HG03469 (cell line): ENCODE results near the gene PSMA2.

Experiments
- ATAC-seq: cut with Tn5 transposase; IDR thresholded peaks from one replicate; pipeline ENCODE4 v1.9.1; 2021; ENCODE audit warnings: mild to moderate bottlenecking, moderate library complexity, moderate number of reproducible peaks; ENCODE audit not compliant: unreplicated experiment

PSMA2 gene

DNA sequence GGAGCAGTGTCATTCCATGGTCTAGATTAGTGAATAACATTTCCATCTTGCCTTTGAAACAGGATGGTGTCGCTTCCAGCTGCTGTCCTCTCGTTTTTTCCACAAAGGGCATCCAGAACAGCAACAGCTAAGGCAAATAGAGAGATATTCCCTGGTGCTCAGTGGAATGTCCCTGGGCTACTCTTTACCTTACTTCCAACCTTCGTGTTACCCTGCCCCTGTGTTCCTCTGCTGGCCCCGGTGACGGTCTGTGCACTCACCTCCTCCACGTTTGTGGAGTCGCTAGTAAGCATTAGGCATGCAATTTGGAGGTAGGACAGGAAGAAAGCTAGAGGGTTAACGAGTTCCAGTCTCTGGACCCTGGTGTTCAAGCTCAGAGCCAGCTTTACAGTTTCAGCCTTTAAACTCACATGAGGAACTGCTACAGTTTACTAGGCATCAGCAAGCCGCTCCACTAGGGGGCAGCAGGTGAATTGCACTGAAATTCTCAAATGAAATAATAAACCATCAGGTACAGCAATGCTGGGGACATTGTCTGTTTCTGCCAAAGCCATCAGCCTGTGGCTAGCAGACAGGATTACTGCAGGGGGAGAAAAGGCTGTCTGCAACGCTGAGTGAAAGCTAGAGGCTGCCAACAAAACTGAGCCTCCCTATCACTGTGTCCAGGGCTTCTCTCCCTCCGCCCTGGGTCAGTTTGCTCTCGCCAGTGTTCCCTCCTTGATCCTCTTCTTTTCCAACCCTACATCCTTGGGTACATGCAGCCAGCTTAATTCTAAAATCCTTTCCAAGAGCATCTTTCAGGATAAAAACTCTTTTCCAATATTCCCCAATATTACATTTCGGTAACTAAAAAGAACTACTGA, 9.2 kb upstream of the PSMA2 start:
- ATAC-seq: no peak

DNA sequence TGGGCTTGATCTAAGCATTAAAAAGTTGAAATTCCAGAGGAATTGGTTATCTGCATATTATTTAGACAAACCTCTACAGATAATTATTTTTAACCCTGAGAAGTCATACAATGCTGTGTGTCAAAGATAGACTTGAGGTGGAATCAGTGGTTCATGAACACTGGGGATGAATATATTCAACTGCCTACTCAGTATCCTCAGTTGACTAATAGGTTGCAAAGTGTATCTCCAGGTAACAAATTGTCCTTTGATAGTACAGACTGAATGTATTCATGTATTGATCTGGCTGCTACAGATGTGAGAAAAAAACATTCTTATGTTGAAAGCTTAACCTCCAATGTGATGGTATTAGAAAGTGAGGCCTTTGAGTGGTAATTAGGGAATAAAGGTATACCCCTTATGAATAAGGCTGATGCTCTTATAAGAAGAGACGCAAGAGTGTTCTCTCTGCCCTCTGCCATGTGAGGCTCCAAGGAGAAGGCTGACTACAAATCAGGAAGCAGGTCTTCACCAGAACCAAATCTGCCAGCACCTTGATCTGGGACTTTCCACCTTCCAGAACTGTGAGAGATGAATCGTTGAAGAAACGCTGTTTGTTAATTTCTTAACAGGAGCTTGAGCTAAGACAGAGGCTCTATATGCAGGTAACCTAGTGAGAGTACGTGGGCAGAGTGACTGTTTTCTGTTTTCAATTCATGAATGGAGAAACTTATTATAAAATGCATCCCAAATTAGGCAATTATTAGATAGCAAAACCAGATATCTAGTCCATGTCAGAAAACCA, 7.7 kb upstream of the PSMA2 start:
- ATAC-seq: no peak

DNA sequence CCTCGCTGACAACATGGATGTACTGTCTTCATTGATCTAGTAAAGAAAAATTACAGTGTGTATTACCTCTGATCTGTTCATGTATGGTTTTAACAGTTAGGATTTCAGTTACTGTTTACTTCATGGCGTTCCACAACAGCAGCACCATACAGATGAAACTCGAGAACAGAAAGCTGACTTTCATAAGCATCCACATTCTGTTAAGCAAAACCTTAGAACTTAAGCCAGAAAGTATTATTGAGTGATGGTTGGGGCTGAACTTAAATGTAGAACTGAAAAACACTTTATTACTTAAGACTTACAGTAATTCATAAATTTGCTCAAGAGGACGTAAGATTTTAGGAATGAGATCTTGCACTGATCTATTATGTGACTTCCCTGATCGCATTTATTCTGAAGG, 3.9 kb upstream of the PSMA2 start:
- ATAC-seq: no peak

DNA sequence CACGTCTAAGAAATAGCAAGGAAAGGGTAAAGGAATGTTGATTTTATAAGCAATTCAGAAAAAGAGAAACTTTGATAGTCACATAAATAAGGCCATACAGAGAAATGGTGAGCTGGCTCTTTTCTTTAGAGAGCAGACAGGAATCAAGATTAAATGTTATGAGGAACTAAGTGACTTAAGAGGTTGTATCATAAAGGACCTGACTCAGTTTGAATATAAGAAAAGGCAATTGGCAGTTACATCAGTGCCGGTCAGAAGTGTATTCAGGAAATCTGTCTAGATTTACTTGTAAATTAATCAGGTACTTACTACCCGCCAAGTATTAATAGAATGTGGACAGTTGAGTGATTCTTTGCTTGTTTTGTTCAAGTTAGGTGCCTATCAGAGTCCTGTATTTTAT, 2.3 kb upstream of the PSMA2 start:
- no peak for ATAC-seq

DNA sequence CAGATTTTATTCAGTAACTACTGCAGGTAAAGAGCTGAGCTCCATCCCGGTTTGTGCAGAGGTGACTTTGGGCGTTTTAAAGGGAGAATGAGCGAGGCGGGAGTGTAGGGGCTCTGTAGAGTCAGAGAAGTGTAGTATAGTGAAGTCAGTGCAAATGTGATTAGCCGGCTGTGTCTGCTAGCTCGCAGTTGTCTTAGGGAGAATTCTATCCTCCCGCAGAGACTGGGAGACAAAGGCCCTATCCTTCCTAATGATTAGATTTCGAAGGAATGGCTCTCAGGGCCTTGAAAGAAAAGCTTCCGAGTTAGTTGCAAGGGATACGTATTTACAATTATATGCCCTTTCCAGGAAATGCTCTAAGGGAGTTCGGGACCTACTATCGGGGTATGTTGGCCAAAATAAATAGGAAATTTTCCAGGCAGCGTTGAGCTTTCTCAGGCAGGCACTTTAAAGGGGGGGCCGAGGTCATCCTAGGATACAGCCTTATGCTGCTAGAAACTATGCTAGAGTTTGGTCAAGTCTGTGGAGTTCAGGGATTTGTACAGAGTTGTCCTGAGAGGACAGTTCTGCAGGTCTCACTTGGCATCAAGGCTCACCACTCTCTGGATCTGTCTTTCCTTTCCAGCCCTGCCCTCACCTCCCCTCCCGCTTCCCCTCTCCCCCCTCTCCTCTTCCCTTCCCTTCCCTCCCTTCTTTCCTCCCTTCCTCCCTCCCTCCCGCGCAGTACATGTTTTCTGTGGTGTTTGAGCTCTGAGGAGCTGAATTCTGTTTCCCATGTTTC, 1.0 kb upstream of the PSMA2 start:
- ATAC-seq: no peak

DNA sequence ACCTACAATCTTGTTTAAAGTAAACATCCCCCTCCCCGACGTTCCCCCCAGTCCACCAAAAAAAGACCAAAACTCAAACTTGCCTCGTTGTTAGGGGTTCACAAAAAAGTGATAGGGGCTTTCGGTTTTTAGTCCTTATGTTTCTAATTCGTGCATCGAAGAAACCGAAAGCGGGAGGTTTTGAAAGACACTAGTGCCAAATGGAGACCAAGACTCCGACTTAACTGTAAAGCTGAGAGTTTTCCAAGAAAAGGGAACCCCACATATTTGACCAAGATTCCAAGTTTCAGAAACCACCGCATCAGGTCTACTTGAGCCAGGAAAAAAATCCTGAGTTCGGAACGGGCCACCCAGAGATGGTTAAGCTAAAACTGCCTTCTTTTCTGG, 534 bp downstream of the PSMA2 start:
- no peak for ATAC-seq

DNA sequence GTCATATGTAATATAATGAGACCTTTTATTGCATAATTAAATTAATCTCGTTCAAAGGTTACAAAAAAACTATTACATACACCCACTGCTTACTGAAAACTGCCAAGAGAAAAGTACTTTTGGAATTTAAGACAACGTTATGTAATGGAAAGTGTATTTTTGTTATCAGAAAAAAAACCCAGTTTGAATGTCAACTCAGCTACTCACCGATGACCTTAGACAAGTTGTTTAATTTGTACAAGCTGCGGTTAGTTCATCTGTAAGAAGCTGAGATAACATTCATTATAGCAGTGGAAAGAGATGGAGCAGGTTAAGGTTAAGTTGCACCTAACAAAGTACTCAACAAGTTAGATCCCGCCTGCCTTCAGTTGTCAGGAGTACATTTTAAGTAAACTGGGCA, 1.1 kb downstream of the PSMA2 start:
- ATAC-seq: no peak

DNA sequence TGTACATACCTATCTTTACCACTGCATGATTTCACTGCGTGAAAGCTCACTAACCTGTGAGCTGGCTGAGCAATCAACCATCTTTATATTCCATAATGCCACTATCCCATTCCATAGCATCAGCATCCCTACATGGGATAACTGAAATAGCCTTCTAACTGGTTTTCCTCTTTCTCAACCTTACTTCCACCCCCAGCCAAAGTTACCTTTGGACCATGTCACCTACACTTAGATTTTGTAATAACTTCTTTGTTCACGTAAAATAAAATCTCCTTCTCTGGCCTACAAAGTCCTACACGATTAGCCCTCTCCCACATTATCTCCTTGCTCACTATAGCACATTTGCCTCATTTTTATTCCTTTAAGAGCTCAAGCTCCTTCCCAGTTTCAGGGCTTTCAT, 2.5 kb downstream of the PSMA2 start:
- ATAC-seq: no peak

DNA sequence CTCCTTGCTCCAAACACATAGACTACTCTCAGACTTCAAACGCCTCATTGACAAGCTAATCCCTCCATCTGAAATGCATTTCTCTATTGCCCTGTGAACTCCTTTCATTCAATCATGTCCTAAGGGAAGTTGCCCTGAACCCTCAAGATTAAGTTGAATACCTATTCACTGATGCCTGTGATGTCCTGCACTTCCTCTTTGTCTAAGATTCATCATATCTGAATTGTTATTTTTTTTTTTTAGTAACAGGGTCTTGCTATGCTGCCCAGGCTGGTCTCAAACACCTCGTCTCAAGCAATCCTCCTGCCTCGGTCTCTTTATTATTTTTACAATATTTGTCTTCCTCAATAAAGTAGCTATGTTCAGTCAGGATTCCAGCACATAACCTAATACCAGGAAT, 3.2 kb downstream of the PSMA2 start:
- no peak for ATAC-seq

DNA sequence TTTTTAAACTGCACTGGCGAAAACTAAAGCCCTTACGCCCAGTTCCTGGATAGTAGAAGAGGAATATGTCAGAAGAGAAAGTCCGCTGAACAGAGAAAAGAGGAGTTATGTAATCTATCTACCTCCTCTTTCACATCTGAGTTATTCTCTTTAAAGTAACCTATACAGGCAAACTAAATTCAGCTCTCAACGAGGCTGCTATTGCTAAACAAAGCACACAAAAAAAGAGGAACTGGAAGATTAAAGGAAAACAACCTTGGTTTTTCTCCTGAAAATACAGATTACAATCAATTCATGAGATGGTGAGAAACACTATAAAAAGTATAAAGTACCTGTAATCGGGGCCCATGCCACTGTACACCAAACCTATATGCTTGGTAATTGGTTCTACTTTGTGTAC, 5.8 kb downstream of the PSMA2 start:
- no peak for ATAC-seq

DNA sequence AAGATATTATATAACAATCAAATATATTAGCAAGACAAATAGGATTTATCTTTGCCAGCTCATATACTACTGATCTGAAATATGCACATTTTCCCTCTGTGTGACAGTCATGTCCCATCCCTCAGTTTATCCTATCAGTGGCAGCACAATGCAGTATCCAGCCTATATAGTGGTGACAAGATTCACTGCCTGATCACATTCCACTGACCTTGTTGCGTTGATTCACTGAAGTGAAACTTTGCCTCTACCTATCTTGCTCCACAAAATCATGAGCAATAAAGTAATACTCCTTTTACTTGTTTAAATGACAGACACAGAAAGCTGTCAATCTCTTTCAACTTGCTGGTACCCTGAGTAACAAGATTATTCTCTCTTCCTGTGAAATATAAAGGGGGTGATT, 6.3 kb downstream of the PSMA2 start:
- no peak for ATAC-seq

DNA sequence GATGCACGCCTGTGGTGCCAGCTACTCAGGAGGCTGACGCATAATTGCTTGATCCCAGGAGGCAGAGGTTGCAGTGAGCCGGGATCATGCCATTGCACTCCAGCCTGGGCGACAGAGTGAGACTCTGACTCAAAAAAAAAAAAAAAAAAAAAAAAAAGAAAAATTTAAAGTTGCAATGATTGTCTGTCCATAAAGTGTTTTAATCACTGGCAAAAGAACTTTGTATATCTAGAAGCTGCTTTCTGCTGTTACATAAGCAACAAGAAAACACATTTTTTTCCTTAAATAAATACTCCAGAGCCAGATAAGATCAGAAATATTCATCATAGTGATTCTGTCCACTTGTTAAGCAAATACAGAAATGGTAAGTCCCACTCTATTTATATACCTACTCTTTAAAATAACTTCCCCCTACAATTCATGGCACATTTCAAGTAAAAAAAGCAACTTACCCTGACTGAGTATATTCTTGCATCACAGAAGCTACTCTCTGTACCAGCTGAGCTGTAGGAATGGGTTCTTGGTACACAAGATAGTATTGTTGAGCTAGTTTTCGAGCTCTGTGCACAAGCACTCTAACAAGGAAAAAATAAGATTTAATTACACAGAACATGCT, 7.6 kb downstream of the PSMA2 start:
- ATAC-seq: no peak

DNA sequence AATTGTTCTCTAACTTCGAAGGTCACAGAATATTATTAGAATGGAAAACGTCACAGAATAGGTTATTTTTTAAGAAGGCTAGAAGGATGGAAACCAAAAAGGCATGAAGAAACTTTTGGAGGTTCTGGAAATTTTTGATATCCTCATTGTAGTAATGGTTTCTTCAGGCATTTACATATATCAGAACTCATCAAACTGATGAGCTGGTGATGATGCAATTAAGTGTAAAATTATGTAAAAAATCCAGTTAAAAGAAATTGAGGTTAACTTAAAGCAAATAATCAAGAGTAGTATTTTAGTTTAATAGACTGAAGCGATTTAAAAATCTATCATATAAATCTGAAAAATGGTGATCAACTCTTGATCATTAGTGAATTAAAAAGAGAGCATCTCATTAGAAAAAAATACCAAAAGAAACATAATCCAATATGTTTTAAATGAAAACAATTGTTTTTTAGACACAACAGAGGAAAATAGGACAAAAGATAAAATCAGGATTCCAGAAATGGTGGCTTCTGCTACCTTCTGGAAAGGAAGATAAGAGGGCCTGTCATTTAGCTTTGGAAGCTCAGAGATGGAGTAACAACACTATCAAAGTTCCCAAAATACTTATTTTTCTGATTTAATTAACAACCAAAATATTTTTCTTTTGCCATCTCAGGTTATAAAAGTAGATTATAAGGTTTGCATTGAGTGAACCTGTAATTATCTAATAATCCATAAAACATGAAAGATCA, 9.8 kb downstream of the PSMA2 start:
- ATAC-seq: no peak

DNA sequence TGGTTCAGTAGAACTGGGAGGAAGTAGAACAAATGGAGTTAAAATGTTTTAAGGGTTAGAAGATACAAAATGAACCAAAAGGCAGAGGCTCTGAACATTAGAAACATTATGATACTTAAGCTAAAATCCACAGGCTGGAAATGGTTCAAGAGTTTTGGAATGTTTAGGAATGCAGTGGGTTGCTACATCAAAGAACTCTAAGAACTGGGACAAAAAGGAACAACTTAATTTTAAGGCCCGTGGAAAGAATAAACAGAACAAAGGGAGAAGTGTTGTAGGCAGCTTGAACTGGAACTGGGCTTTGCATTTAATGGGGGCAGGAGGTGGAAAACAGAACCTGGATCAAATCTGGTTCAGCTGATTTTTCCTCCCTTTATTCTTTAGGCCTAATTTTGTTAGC, 16.6 kb downstream of the PSMA2 start:
- ATAC-seq: no peak

DNA sequence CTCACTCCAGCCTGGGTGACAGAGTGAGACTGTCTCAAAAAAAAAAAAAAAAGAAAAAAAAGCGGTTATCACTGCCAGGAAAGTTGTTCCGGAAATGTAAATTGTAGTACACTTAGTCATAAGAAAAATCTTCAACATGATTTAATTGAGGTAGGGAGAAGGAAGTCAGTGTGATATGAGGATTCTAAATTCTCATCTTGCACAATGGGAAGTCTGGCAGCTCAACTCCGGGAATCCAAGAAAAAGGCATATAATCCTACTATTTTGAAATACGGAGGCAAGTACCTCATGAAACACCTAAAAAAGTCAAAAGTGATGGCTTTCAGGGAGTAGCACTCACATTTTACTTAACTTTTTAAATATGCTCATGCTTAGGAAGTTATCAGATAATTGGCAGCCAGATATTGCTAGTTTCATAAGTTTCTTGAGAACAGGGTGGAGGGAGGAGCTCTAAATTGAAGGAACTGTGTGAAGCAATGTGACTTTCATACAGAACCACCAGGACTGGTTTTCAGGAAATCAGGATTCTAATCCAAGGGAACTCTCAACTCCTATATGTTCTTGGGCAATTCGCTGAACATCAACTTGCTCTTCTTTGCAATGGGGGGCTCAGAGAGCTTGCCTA, 17.4 kb downstream of the PSMA2 start:
- ATAC-seq: no peak

DNA sequence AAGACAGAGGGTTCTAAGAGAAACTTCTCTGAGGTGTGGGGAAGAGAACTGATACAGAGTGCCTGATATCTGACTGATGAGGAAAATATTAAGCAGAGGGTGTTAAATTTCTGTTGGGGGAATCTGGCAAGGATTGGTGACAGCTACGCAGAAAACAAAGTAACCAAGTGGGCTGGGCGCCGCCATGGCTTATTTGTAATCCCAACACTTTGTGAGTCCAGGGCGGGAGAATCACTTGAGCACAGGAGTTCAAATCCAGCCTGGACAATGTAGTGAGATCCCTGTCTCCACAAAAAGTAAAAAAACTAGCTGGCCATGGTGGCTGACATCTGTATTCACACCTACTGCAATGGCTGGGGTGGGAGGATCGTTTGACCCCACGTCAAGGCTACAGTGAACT, 18.0 kb downstream of the PSMA2 start:
- no peak for ATAC-seq

DNA sequence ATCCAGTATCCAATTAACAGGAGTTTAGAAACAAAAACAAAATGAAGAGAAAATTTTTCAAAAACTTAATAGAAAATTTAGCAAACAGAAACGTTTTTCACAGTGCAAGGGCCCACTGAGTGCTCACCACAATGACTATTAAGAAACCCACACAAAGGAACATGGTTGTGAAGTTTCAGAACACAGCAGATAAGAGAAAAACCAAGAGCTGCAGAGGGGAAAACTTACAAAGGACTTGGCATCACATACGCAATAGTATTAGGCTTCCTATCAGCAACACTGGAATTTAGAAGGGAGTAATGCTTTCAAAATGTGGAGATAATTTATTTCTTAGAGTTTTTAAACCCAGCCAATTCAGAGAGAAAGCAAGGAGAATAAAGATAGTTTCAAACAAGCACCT, 18.4 kb downstream of the PSMA2 start:
- ATAC-seq: no peak

DNA sequence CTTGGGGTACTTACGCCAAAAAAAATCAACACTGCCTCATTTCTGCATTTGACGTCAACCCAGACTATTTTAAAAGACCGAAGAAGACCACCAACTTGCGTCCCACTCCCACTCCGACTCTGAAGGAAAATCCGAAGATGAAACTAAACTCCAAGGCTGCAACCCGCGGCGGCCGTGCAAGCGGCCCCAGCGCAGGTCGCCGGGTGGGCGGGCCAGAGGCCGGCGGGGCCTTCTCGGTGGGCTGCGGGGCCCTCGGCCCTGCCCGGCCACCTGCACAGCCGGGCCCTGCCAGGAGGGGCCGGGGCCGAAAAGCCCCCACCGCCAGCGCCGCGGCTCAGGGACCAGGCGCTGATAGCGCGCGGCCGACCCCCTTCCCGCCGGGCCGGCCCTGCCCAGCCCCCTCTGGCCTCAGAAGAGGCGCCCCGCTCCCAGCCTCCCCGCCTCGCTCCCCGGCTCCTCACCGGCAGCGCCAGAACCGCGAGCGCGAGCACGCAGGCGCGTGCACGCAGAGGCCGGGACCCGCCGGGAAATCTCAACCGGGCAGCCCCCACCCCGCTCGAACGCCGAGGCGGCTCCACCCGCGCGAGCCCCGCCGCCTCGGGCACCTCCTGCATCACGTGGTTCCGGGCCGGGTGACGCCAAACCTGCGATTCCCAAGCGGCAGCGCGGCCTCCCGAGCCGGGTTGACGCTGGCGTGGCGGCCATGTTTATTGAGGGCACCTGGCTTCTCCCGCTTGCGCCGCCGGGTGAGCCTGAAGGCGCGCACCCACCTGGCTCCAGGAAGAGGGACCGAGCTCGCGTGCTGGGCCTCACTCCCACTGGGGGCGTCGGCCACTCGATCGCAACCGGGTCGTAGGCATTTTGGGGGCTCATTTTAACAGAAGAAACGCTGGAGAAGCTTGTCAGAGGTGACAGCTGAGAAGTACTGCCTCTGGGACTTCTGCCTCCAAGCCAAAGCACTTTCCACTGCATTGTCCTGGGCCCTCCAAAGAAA, 20.2 kb downstream of the PSMA2 start, which contains the start of gene C7orf25:
Gene C7orf25, minus strand, starts transcription at position 617 of the 994 bp plus-strand sequence. CDS start 1,170 bp downstream, outside the sequence.
- ATAC-seq: peak; percentile 86

DNA sequence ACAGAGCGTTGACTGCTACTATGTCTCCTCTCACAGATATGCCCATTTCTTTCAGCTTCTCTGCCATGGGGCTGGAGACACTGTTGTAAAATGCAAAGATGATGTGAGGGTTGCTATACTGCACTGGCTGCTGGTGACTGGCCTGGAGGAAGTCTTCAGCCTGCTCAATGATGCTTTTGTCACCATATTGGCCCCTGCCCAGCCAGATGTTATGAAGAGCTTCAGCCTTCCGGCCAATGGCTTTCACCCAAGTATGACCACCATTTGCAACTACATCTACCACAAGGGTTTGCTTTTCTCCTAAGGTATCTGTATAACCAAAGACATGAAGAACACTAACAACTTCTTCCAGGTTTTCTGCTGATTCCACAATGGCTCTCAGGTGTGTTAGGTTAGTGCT, 21.7 kb downstream of the PSMA2 start:
- no peak for ATAC-seq
